Endothelial cell of umbilical vein (primary cell): Measurements from ENCODE around the gene NDUFS8. TPM values are rescaled to one million over a fixed set of nuclear protein-coding genes. Genes with fewer than 3 reads are reported as not detected.

ENCODE experiments used
- BruUV-seq: library from RNA; stranded (reverse); fragments of 400-500 nt; replicated peaks from 2 replicates; lab custom pipeline; 2021; lab: Mats Ljungman, UMichigan
- CTCF ChIA-PET: fragments of 300-600, 350-600 bp; sonication (Branson Sonifier 250); formaldehyde crosslinking; loops from one replicate; lab custom pipeline; 2021; ENCODE audit warnings: antibody characterized with exemption, inconsistent platforms; lab: Charles Lee
- POLR2A ChIA-PET: fragments of 300-600, 350-600 bp; sonication (Branson Sonifier 250); formaldehyde crosslinking; loops from one replicate; lab custom pipeline; 2021; ENCODE audit warnings: antibody characterized with exemption, inconsistent platforms; lab: Charles Lee
- DNase-seq: peaks from one replicate; pipeline ENCODE4 v3.0.0-alpha.2; 2011; ENCODE audit warnings: low read depth, low spot score
- FAIRE-seq: peaks from 2 replicates; lab custom pipeline; 2011; peaks lifted over from hg19 to GRCh38; lab: Jason Lieb, UNC
- H2AFZ ChIP-seq: 2 replicates; pipeline ENCODE4 v1.6.0; 2012; ENCODE audit warnings: low read depth, low read length, control low read depth, inconsistent platforms
- H3K27ac ChIP-seq: 2 replicates; pipeline ENCODE4 v1.5.1; 2011; ENCODE audit warnings: low read depth, mild to moderate bottlenecking, control low read depth, low read length, moderate library complexity; ENCODE audit not compliant: insufficient read depth
- H3K27me3 ChIP-seq, 2 experiments: 2 replicates each; pipeline versions ENCODE4 v1.6.0 to v1.6.1; 2011; ENCODE audit warnings: low read length in 2 of 2, mixed read lengths in 1 of 2; ENCODE audit not compliant: control insufficient read depth in 2 of 2, insufficient read depth in 2 of 2
- H3K36me3 ChIP-seq, 2 experiments: 2 replicates in 1 of 2; 3 replicates in 1 of 2; pipeline ENCODE4 v1.5.1; 2011; ENCODE audit warnings: low read length in 2 of 2, mild to moderate bottlenecking in 1 of 2, moderate library complexity in 1 of 2; ENCODE audit not compliant: control insufficient read depth in 2 of 2, insufficient read depth in 2 of 2; ENCODE audit errors: extremely low read depth in 1 of 2
- H3K4me1 ChIP-seq: 3 replicates; pipeline ENCODE4 v1.5.1; 2011; ENCODE audit warnings: mild to moderate bottlenecking, low read length; ENCODE audit not compliant: control insufficient read depth, insufficient read depth; ENCODE audit errors: extremely low read depth
- H3K4me2 ChIP-seq: 2 replicates; pipeline ENCODE4 v1.6.1; 2011; ENCODE audit warnings: low read length, control low read depth, mixed read lengths; ENCODE audit not compliant: insufficient read depth
- H3K4me3 ChIP-seq, 3 experiments: fragments of 200-600 bp in 1 of 3; sonication (generic), shearing (Covaris generic) in 1 of 3; replicated peaks in 1 of 3; 2 replicates each; pipeline ENCODE4 v1.5.1; 2011 to 2016; ENCODE audit warnings: control low read depth in 3 of 3, low read length in 3 of 3, mild to moderate bottlenecking in 2 of 3, inconsistent platforms in 1 of 3, low read depth in 1 of 3, moderate library complexity in 1 of 3; ENCODE audit not compliant: insufficient read depth in 1 of 3
- H3K79me2 ChIP-seq: 2 replicates; pipeline ENCODE4 v1.6.0; 2012; ENCODE audit warnings: low read length, inconsistent platforms; ENCODE audit not compliant: control insufficient read depth, insufficient read depth
- H3K9ac ChIP-seq: replicated peaks from 2 replicates; pipeline ENCODE3; 2011; ENCODE audit warnings: low read length, control low read depth; ENCODE audit not compliant: insufficient read depth; ENCODE audit errors: extremely low read depth
- H3K9me1 ChIP-seq: replicated peaks from 3 replicates; pipeline ENCODE4 v1.6.0; 2011; ENCODE audit warnings: mild to moderate bottlenecking, low read length; ENCODE audit not compliant: control insufficient read depth, insufficient read depth; ENCODE audit errors: extremely low read depth
- H3K9me3 ChIP-seq: replicated peaks from 2 replicates; pipeline ENCODE4 v1.5.1; 2012; ENCODE audit warnings: low read length, inconsistent platforms; ENCODE audit not compliant: control insufficient read depth, insufficient read depth
- H4K20me1 ChIP-seq: replicated peaks from 2 replicates; pipeline ENCODE3; 2011; ENCODE audit warnings: mild to moderate bottlenecking, low read length; ENCODE audit not compliant: control insufficient read depth, insufficient read depth; ENCODE audit errors: extremely low read depth
- EZH2 ChIP-seq: IDR thresholded peaks from 2 replicates; pipeline ENCODE4 v1.6.1; 2012; ENCODE audit warnings: borderline replicate concordance, low read depth, mild to moderate bottlenecking, moderate library complexity, low read length, inconsistent platforms; ENCODE audit not compliant: severe bottlenecking
- FOS ChIP-seq: IDR thresholded peaks from 2 replicates; pipeline ENCODE4 v1.6.1; 2011; ENCODE audit warnings: mild to moderate bottlenecking, low read length, moderate library complexity, borderline replicate concordance; ENCODE audit not compliant: insufficient read depth
- GATA2 ChIP-seq: IDR thresholded peaks from 2 replicates; pipeline ENCODE4 v1.7.0; 2011; ENCODE audit warnings: low read depth, mild to moderate bottlenecking, moderate library complexity, mixed read lengths, low read length; ENCODE audit not compliant: insufficient read length, insufficient read depth
- JUN ChIP-seq: IDR thresholded peaks from 2 replicates; pipeline ENCODE4 v1.6.1; 2011; ENCODE audit warnings: borderline replicate concordance, low read depth; ENCODE audit not compliant: insufficient read length, insufficient read depth
- MYC ChIP-seq: IDR thresholded peaks from one replicate; pipeline ENCODE4 v1.6.1; 2011; ENCODE audit warnings: mild to moderate bottlenecking, low read depth, low read length
- POLR2A ChIP-seq: IDR thresholded peaks from 2 replicates; pipeline ENCODE4 v1.6.1; 2012; ENCODE audit warnings: low read depth, mild to moderate bottlenecking, control low read depth, low read length
- POLR2AphosphoS5 ChIP-seq: IDR thresholded peaks from 2 replicates; pipeline ENCODE4 v1.6.1; 2012; ENCODE audit warnings: low read depth, mild to moderate bottlenecking, control low read depth, low read length, moderate library complexity; ENCODE audit not compliant: insufficient read depth
- dilution Hi-C: fragments of 300-500 bp; cut with MboI; formaldehyde crosslinking; loops from one replicate; pipeline ENCODE4 v1.15.0; 2019; ENCODE audit warnings: low sequenced_read_pairs; ENCODE audit not compliant: extremely low pct_ligation_motif_present
- intact Hi-C: fragments of 100-400 bp; cut with micrococcal nuclease; formaldehyde crosslinking; loops from one replicate; pipeline ENCODE4 v1.10.0; 2022
- polyA plus RNA-seq, 4 experiments: library from polyadenylated mRNA; depleted of rRNA in 3 of 4; stranded (reverse) in 3 of 4; unstranded in 1 of 4; fragments of >200 nt; gene quantifications; 2 replicates each; pipeline versions ENCODE4 v1.2.1 to v1.2.3, GENCODE V29; 2011 to 2012; ENCODE audit warnings: missing spikeins in 1 of 4
- total RNA-seq: library from RNA; stranded (reverse); gene quantifications from 2 replicates; pipeline ENCODE4 v1.2.3, GENCODE V29; 2021
- TF ChIP-seq, protein P1 (sequence below), 2 donors: IDR thresholded peaks; 1 replicate in 1 of 2; 2 replicates in 1 of 2; pipeline ENCODE4 v1.5.1; 2011; ENCODE audit warnings: low read length in 2 of 2, mild to moderate bottlenecking in 2 of 2, moderate library complexity in 2 of 2, control low read depth in 1 of 2, inconsistent platforms in 1 of 2, low read depth in 1 of 2; ENCODE audit not compliant: insufficient read depth in 1 of 2; ENCODE audit errors: extremely low read depth in 1 of 2
- TF ChIP-seq, protein P2 (sequence below): IDR thresholded peaks from 2 replicates; pipeline ENCODE4 v1.6.1; 2011; ENCODE audit not compliant: insufficient read depth, insufficient read length

NDUFS8 gene
- total and polyA plus RNA-seq, 2 donors (not counting 3 experiments of a cell fraction or from before 2014, with no cell fraction given): 166 to 170 TPM

DNA sequence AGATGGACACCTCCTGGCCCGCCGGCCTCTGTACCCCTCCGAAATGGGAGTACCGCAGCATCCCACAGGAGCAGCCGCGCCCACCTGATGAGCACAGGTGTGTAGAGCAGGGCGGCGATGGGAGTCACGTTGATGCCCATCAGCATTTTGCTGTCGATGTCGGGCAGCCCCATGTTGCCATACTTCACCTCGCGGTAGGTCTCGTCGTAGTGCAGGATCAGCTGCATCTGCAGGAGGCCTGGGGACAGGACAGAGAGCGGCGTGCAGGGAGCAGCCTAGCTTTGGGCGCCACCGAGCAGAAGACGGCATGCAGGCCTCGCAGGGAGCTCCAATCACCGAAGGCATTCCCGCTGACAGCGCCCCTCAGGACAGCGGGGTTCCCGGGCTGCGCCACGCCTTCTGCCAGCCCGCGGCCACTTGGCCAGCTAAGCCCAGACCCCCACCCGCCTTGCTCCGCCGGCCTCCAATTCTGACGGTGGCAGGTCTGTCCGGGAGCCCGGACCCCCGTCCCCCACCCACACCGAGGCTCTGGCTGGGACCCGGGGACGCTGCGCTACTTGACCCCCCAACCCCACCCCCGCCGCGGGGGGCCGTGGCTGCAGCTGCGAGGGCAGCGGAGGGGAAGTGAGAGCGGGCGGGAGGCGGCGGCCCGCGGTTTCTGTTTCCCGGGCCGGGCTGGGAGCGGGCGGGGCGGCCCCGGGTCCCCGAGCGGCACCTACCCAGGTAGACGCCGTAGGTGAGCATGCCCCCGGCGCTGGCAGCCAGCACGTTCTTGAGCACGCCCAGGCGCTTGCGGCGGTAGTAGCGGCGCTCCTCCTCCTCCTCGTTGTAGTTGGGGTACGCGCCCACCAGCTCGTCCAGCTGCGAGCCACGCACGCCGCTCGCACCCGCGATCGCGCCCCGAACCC, 27.3 kb upstream of the NDUFS8 start:
- dilution Hi-C loops: no loop called here
- no TSS peak for BruUV-seq
- ChIA-PET CTCF (no interaction called here), POLR2A (no interaction called here)
- intact Hi-C loops: no loop called here
- Histone ChIP-seq H4K20me1 (no peaks in the 10 kb centered on the region), H3K36me3 (no peaks in the 10 kb centered on the region), H3K4me1 (peaks cover 3% of the 10 kb centered on the region), H3K79me2 (no peaks in the 10 kb centered on the region), H2AFZ (peak overlapping the region; percentile 82), H3K9ac (no peak overlapping the region), H3K27ac (no peak overlapping the region), H3K9me1 (no peaks in the 10 kb centered on the region), H3K4me3 (peak overlapping the region; percentile 17 to 50 (median 23)), H3K27me3 (no peaks in the 10 kb centered on the region), H3K9me3 (no peaks in the 10 kb centered on the region), H3K4me2 (no peak overlapping the region)
- TF ChIP-seq, protein P1, sequence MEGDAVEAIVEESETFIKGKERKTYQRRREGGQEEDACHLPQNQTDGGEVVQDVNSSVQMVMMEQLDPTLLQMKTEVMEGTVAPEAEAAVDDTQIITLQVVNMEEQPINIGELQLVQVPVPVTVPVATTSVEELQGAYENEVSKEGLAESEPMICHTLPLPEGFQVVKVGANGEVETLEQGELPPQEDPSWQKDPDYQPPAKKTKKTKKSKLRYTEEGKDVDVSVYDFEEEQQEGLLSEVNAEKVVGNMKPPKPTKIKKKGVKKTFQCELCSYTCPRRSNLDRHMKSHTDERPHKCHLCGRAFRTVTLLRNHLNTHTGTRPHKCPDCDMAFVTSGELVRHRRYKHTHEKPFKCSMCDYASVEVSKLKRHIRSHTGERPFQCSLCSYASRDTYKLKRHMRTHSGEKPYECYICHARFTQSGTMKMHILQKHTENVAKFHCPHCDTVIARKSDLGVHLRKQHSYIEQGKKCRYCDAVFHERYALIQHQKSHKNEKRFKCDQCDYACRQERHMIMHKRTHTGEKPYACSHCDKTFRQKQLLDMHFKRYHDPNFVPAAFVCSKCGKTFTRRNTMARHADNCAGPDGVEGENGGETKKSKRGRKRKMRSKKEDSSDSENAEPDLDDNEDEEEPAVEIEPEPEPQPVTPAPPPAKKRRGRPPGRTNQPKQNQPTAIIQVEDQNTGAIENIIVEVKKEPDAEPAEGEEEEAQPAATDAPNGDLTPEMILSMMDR (IDR thresholded peaks at IDR 0.05; ENCODE audit: extremely low read depth in 1 of 2, insufficient read depth in 1 of 2, low read depth in 1 of 2, low read length in 2 of 2): no peak
- TF ChIP-seq GATA2 (no peak), FOS (no peak), JUN (no peak), POLR2AphosphoS5 (no peak), MYC (no peak), POLR2A (no peak), EZH2 (no peak)
- TF ChIP-seq, protein P2, sequence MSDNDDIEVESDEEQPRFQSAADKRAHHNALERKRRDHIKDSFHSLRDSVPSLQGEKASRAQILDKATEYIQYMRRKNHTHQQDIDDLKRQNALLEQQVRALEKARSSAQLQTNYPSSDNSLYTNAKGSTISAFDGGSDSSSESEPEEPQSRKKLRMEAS: no peak
- DNase-seq (no peak), FAIRE-seq (peak; percentile 24)
